SK-N-SH (cell line): ENCODE data around the gene RPS10. TPM values are rescaled to one million over a fixed set of nuclear protein-coding genes. Genes with fewer than 3 reads are reported as not detected.

Source experiments
- CTCF ChIA-PET: fragments of 300-600, 350-600 bp; formaldehyde crosslinking; extraction: SDS; loops from one replicate; lab custom pipeline; 2021; lab: Yijun Ruan, JAX
- POLR2A ChIA-PET: fragments of 350-600 bp; sonication (Branson Sonifier 250); formaldehyde crosslinking; extraction: SDS; loops from one replicate; lab custom pipeline; 2020; ENCODE audit warnings: antibody characterized with exemption, inconsistent platforms; lab: Yijun Ruan, JAX
- DNase-seq: peaks from one replicate; pipeline ENCODE4 v3.0.0; 2012
- H2AFZ ChIP-seq: fragments of 200-600 bp; sonication (generic); 2 replicates; pipeline ENCODE4 v1.8.1; 2016; ENCODE audit warnings: antibody characterized with exemption, mild to moderate bottlenecking, low read depth
- H3F3A ChIP-seq: fragments of 200-600 bp; sonication (generic); replicated peaks from 2 replicates; pipeline ENCODE3; 2016; ENCODE audit warnings: antibody characterized with exemption, mild to moderate bottlenecking; ENCODE audit not compliant: insufficient read depth
- H3K27ac ChIP-seq, 2 experiments: fragments of 200-500 bp in 1 of 2; fragments of 200-600 bp in 1 of 2; sonication (Bioruptor generic) in 1 of 2; sonication (generic), shearing (Covaris generic) in 1 of 2; 2 replicates each; pipeline versions ENCODE4 v1.5.1 to v1.6.1; 2014 to 2016; ENCODE audit warnings: low read depth in 2 of 2, inconsistent platforms in 1 of 2, low read length in 1 of 2, mild to moderate bottlenecking in 1 of 2, mixed read lengths in 1 of 2
- H3K27me3 ChIP-seq: fragments of 200-600 bp; sonication (generic), shearing (Covaris generic); 2 replicates; pipeline ENCODE4 v1.6.1; 2016; ENCODE audit warnings: mixed run types; ENCODE audit not compliant: insufficient read depth
- H3K36me3 ChIP-seq, 2 experiments: fragments of 200-500 bp in 1 of 2; fragments of 200-600 bp in 1 of 2; sonication (Bioruptor generic) in 1 of 2; sonication (generic) in 1 of 2; replicated peaks in 1 of 2; 2 replicates each; pipeline versions ENCODE3 to v1.5.1; 2014 to 2016; ENCODE audit warnings: low read length in 1 of 2, mild to moderate bottlenecking in 1 of 2; ENCODE audit not compliant: insufficient read depth in 2 of 2, control insufficient read depth in 1 of 2
- H3K4me1 ChIP-seq, 2 experiments: fragments of 200-500 bp in 1 of 2; fragments of 200-600 bp in 1 of 2; sonication (Bioruptor generic) in 1 of 2; sonication (generic), shearing (Covaris generic) in 1 of 2; 2 replicates each; pipeline versions ENCODE4 v1.5.1 to v1.6.1; 2014 to 2016; ENCODE audit warnings: low read depth in 1 of 2, low read length in 1 of 2, mixed run types in 1 of 2; ENCODE audit not compliant: insufficient read depth in 2 of 2, control insufficient read depth in 1 of 2
- H3K4me2 ChIP-seq: fragments of 200-600 bp; sonication (generic), shearing (Covaris generic); 2 replicates; pipeline ENCODE4 v1.6.1; 2017; ENCODE audit warnings: mixed run types
- H3K4me3 ChIP-seq, 2 experiments: fragments of 200-500 bp in 1 of 2; fragments of 200-600 bp in 1 of 2; sonication (Bioruptor generic) in 1 of 2; sonication (generic), shearing (Covaris generic) in 1 of 2; 2 replicates each; pipeline versions ENCODE4 v1.5.1 to v1.8.1; 2014 to 2016; ENCODE audit warnings: low read depth in 2 of 2, inconsistent platforms in 1 of 2, low read length in 1 of 2, mild to moderate bottlenecking in 1 of 2, mixed read lengths in 1 of 2, moderate library complexity in 1 of 2
- H3K79me2 ChIP-seq: fragments of 200-600 bp; sonication (generic); 2 replicates; pipeline ENCODE4 v1.8.1; 2017; ENCODE audit warnings: mild to moderate bottlenecking; ENCODE audit not compliant: insufficient read depth
- H3K9ac ChIP-seq: fragments of 200-600 bp; sonication (generic); 2 replicates; pipeline ENCODE4 v1.6.1; 2017; ENCODE audit warnings: mixed run types
- H3K9me2 ChIP-seq: fragments of 200-600 bp; sonication (generic); 2 replicates; pipeline ENCODE4 v1.6.1; 2017; ENCODE audit warnings: mixed run types
- H3K9me3 ChIP-seq: fragments of 200-600 bp; sonication (generic); 2 replicates; pipeline ENCODE4 v1.6.1; 2017; ENCODE audit warnings: mixed run types, mild to moderate bottlenecking, moderate library complexity
- H4K20me1 ChIP-seq: fragments of 200-600 bp; sonication (generic); 2 replicates; pipeline ENCODE4 v1.6.1; 2017; ENCODE audit warnings: mild to moderate bottlenecking, mixed run types; ENCODE audit not compliant: insufficient read depth
- CHD2 ChIP-seq: fragments of 150-350 bp; IDR thresholded peaks from 2 replicates; pipeline ENCODE4 v1.6.1; 2018; ENCODE audit warnings: low read length; ENCODE audit not compliant: partially characterized antibody
- EP300 ChIP-seq, 2 experiments: IDR thresholded peaks; 2 replicates each; pipeline versions ENCODE4 v1.4.0 to v1.6.1; 2012; ENCODE audit warnings: borderline replicate concordance in 1 of 2, low read depth in 1 of 2, low read length in 1 of 2
- FOSL2 ChIP-seq: IDR thresholded peaks from 2 replicates; pipeline ENCODE4 v1.4.0; 2012; ENCODE audit warnings: low read depth, mild to moderate bottlenecking, moderate library complexity, borderline replicate concordance
- FOXJ3 ChIP-seq: sonication (generic); formaldehyde crosslinking; IDR thresholded peaks from 2 replicates; pipeline ENCODE4 v1.5.1; 2020; ENCODE audit warnings: mild to moderate bottlenecking, missing genetic modification reagents
- FOXM1 ChIP-seq: IDR thresholded peaks from 2 replicates; pipeline ENCODE4 v1.4.0; 2012; ENCODE audit warnings: low read depth, mild to moderate bottlenecking
- NFIC ChIP-seq: IDR thresholded peaks from 2 replicates; pipeline ENCODE4 v1.4.0; 2012; ENCODE audit warnings: borderline replicate concordance
- NRF1 ChIP-seq: IDR thresholded peaks from 2 replicates; pipeline ENCODE4 v1.6.1; 2012; ENCODE audit warnings: low read depth, mild to moderate bottlenecking, low read length
- POLR2AphosphoS5 ChIP-seq: IDR thresholded peaks from 2 replicates; pipeline ENCODE4 v1.6.1; 2012; ENCODE audit warnings: low read depth, low read length
- RAD21 ChIP-seq: IDR thresholded peaks from 2 replicates; pipeline ENCODE4 v1.6.1; 2012; ENCODE audit warnings: mild to moderate bottlenecking, low read length
- RFX5 ChIP-seq: IDR thresholded peaks from 2 replicates; pipeline ENCODE4 v1.6.1; 2012; ENCODE audit warnings: mild to moderate bottlenecking, improper control_type of control experiment, low read length
- RXRA ChIP-seq: IDR thresholded peaks from 2 replicates; pipeline ENCODE4 v1.4.0; 2012; ENCODE audit warnings: low read depth, mild to moderate bottlenecking, borderline replicate concordance
- SIN3A ChIP-seq: IDR thresholded peaks from 2 replicates; pipeline ENCODE4 v1.6.1; 2012; ENCODE audit warnings: low read depth, mild to moderate bottlenecking, low read length, moderate library complexity, borderline replicate concordance
- TEAD4 ChIP-seq: IDR thresholded peaks from 2 replicates; pipeline ENCODE4 v1.4.0; 2012; ENCODE audit warnings: mild to moderate bottlenecking, borderline replicate concordance; ENCODE audit not compliant: insufficient read depth
- YY1 ChIP-seq: IDR thresholded peaks from 2 replicates; pipeline ENCODE4 v1.4.0; 2012; ENCODE audit warnings: low read depth, mild to moderate bottlenecking
- WGBS: methylation state at CpG from one replicate; pipeline ENCODE4 v1.1.6; 2017; ENCODE audit warnings: low lambda C conversion rate; 5-methylcytosine and 5-hydroxymethylcytosine counted together
- polyA plus RNA-seq, 3 experiments: library from polyadenylated mRNA; depleted of rRNA; stranded (reverse); fragments of >200 nt; gene quantifications; 2 replicates each; pipeline ENCODE4 v1.2.3, GENCODE V29; 2012
- TF ChIP-seq, protein P1 (sequence below): IDR thresholded peaks from 2 replicates; pipeline ENCODE4 v1.4.0; 2012; ENCODE audit warnings: low read depth, borderline replicate concordance
- TF ChIP-seq, protein P2 (sequence below): IDR thresholded peaks from 2 replicates; pipeline ENCODE4 v1.4.0; 2012; ENCODE audit warnings: low read depth, borderline replicate concordance
- TF ChIP-seq, protein P3 (sequence below): fragments of 150-350 bp; IDR thresholded peaks from 2 replicates; pipeline ENCODE4 v1.6.1; 2017; ENCODE audit warnings: antibody characterized with exemption, low read length, low read depth, borderline replicate concordance
- TF ChIP-seq, protein P4 (sequence below): IDR thresholded peaks from 2 replicates; pipeline ENCODE4 v1.6.1; 2012; ENCODE audit warnings: mild to moderate bottlenecking, low read depth, low read length, moderate library complexity
- TF ChIP-seq, protein P5 (sequence below): fragments of 150-350 bp; IDR thresholded peaks from 2 replicates; pipeline ENCODE4 v1.6.1; 2016; ENCODE audit warnings: mild to moderate bottlenecking, low read depth, low read length

Gene RPS10
- polyA plus RNA-seq, 1 of the 3 experiments (the other 2 are of a cell fraction) = 4,475 TPM

DNA sequence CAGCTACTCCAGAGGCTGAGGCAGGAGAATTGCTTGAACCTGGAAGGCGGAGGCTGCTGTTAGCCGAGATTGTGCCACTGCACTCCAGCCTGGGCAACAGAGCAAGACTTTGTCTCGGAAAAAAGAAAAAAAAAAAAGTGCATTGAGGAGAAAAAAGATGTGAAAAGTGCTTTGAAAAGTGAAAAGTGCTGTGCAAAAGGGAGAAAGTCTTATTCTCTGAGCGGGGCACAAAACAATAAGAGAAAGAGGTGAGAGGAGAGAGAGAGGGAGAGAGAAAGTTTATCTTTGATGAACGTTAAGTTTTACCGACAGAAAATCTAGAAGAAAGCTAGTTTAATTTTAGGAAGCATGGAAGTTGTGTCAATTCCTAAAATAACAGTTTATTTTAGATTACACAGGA lies 36.1 kb upstream of the RPS10 start:
- peak overlapping the region; percentile 28; the same call in 1 of the 2 replicates for H3K4me2 ChIP-seq
- CTCF ChIA-PET = interaction anchor here (1.7 to 5.2 kb wide), 3 partner anchors 14 to 148 kb away, joined by 9 to 74 read pairs (median 28); no protein-coding TSS in a partner anchor
- no peaks in the 10 kb centered on the region for H4K20me1 ChIP-seq
- DNase-seq = no peak
- 68% methylated on average over 6 of the region's 6 CpGs for WGBS
- no peak overlapping the region for H3K9ac ChIP-seq
- H3K36me3 ChIP-seq = no peaks in the 10 kb centered on the region
- no peaks in the 10 kb centered on the region for H3K9me3 ChIP-seq
- H3K79me2 ChIP-seq = no peaks in the 10 kb centered on the region
- no peak overlapping the region for H3K4me3 ChIP-seq
- H3K9me2 ChIP-seq = no peaks in the 10 kb centered on the region
- POLR2A ChIA-PET = no interaction called here
- no peak overlapping the region; the same call in 1 of the 2 replicates for H2AFZ ChIP-seq
- H3F3A ChIP-seq = no peaks in the 10 kb centered on the region
- TF ChIP-seq, protein P1, sequence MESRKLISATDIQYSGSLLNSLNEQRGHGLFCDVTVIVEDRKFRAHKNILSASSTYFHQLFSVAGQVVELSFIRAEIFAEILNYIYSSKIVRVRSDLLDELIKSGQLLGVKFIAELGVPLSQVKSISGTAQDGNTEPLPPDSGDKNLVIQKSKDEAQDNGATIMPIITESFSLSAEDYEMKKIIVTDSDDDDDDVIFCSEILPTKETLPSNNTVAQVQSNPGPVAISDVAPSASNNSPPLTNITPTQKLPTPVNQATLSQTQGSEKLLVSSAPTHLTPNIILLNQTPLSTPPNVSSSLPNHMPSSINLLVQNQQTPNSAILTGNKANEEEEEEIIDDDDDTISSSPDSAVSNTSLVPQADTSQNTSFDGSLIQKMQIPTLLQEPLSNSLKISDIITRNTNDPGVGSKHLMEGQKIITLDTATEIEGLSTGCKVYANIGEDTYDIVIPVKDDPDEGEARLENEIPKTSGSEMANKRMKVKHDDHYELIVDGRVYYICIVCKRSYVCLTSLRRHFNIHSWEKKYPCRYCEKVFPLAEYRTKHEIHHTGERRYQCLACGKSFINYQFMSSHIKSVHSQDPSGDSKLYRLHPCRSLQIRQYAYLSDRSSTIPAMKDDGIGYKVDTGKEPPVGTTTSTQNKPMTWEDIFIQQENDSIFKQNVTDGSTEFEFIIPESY = no peak
- TF ChIP-seq, protein P2, sequence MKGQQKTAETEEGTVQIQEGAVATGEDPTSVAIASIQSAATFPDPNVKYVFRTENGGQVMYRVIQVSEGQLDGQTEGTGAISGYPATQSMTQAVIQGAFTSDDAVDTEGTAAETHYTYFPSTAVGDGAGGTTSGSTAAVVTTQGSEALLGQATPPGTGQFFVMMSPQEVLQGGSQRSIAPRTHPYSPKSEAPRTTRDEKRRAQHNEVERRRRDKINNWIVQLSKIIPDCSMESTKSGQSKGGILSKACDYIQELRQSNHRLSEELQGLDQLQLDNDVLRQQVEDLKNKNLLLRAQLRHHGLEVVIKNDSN = no peak
- TF ChIP-seq CHD2 (no peak), RXRA (no peak), RAD21 (no peak), FOXM1 (no peak), RFX5 (no peak), EP300 (IDR thresholded peaks at IDR 0.05; ENCODE audit: borderline replicate concordance in 1 of 2, low read depth in 1 of 2, low read length in 1 of 2) (no peak), NFIC (no peak), NRF1 (no peak), FOXJ3 (CRISPR knock-in tag) (no peak), TEAD4 (no peak), FOSL2 (no peak), YY1 (no peak), SIN3A (no peak), POLR2AphosphoS5 (no peak)
- TF ChIP-seq, protein P3, sequence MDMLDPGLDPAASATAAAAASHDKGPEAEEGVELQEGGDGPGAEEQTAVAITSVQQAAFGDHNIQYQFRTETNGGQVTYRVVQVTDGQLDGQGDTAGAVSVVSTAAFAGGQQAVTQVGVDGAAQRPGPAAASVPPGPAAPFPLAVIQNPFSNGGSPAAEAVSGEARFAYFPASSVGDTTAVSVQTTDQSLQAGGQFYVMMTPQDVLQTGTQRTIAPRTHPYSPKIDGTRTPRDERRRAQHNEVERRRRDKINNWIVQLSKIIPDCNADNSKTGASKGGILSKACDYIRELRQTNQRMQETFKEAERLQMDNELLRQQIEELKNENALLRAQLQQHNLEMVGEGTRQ = no peak
- TF ChIP-seq, protein P4, sequence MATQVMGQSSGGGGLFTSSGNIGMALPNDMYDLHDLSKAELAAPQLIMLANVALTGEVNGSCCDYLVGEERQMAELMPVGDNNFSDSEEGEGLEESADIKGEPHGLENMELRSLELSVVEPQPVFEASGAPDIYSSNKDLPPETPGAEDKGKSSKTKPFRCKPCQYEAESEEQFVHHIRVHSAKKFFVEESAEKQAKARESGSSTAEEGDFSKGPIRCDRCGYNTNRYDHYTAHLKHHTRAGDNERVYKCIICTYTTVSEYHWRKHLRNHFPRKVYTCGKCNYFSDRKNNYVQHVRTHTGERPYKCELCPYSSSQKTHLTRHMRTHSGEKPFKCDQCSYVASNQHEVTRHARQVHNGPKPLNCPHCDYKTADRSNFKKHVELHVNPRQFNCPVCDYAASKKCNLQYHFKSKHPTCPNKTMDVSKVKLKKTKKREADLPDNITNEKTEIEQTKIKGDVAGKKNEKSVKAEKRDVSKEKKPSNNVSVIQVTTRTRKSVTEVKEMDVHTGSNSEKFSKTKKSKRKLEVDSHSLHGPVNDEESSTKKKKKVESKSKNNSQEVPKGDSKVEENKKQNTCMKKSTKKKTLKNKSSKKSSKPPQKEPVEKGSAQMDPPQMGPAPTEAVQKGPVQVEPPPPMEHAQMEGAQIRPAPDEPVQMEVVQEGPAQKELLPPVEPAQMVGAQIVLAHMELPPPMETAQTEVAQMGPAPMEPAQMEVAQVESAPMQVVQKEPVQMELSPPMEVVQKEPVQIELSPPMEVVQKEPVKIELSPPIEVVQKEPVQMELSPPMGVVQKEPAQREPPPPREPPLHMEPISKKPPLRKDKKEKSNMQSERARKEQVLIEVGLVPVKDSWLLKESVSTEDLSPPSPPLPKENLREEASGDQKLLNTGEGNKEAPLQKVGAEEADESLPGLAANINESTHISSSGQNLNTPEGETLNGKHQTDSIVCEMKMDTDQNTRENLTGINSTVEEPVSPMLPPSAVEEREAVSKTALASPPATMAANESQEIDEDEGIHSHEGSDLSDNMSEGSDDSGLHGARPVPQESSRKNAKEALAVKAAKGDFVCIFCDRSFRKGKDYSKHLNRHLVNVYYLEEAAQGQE = no peak
- TF ChIP-seq, protein P5, sequence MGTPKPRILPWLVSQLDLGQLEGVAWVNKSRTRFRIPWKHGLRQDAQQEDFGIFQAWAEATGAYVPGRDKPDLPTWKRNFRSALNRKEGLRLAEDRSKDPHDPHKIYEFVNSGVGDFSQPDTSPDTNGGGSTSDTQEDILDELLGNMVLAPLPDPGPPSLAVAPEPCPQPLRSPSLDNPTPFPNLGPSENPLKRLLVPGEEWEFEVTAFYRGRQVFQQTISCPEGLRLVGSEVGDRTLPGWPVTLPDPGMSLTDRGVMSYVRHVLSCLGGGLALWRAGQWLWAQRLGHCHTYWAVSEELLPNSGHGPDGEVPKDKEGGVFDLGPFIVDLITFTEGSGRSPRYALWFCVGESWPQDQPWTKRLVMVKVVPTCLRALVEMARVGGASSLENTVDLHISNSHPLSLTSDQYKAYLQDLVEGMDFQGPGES = no peak
- peaks cover 0 to 8% of the 10 kb centered on the region in 2 experiments; a peak in 1 of 4 replicates for H3K4me1 ChIP-seq
- H3K27me3 ChIP-seq = no peaks in the 10 kb centered on the region; the same call in 1 of the 2 replicates
- no peak overlapping the region for H3K27ac ChIP-seq
